Hepatocyte (in vitro differentiated cells): ENCODE results near the gene ASS1.

Experiments
- EZH2phosphoT487 ChIP-seq: fragments of 200-600 bp; sonication (generic); IDR thresholded peaks from one replicate; pipeline ENCODE4 v1.6.1; 2018; ENCODE audit warnings: antibody characterized with exemption, mild to moderate bottlenecking, low read depth, moderate library complexity; ENCODE audit not compliant: unreplicated experiment, severe bottlenecking
- TF ChIP-seq, protein P1 (sequence below): fragments of 200-600 bp; sonication (generic); IDR thresholded peaks from 2 replicates; pipeline ENCODE4 v1.5.1; 2016; ENCODE audit warnings: antibody characterized with exemption, mild to moderate bottlenecking; ENCODE audit not compliant: poor library complexity

- TF ChIP-seq, protein P1, sequence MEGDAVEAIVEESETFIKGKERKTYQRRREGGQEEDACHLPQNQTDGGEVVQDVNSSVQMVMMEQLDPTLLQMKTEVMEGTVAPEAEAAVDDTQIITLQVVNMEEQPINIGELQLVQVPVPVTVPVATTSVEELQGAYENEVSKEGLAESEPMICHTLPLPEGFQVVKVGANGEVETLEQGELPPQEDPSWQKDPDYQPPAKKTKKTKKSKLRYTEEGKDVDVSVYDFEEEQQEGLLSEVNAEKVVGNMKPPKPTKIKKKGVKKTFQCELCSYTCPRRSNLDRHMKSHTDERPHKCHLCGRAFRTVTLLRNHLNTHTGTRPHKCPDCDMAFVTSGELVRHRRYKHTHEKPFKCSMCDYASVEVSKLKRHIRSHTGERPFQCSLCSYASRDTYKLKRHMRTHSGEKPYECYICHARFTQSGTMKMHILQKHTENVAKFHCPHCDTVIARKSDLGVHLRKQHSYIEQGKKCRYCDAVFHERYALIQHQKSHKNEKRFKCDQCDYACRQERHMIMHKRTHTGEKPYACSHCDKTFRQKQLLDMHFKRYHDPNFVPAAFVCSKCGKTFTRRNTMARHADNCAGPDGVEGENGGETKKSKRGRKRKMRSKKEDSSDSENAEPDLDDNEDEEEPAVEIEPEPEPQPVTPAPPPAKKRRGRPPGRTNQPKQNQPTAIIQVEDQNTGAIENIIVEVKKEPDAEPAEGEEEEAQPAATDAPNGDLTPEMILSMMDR: no peak
- no peak for TF ChIP-seq EZH2phosphoT487
Measured at GRCh38 chr9:130414081-130414731, 30.6 kb upstream of the ASS1 start.
